Stimulated activated naive B cell treated with anti-CD40 and anti-IgM and Interleukin-4, amounts not matched to agents 10 μg/mL and 1 μg/mL and 100 μg/mL, for 72 hours (primary cell): ENCODE results near the gene CCSER1.
"Not testable (repeated sequence)": the region's sequence is repeated elsewhere in the genome, so short reads cannot be mapped to it uniquely, and the experiment has no call there.

ENCODE experiments used
- ATAC-seq, 2 donors: fragments of 150-1000 bp; cut with Tn5 transposase; replicated peaks; 2 replicates each; pipeline ENCODE4 v1.10.0; 2021; ENCODE audit warnings: moderate library complexity in 1 of 2
- DNase-seq: peaks from one replicate; pipeline ENCODE4 v3.0.0; 2021
- H3K27ac Mint-ChIP-seq: one replicate; pipeline ENCODE4 v1.8.0; 2022; ENCODE audit warnings: mild to moderate bottlenecking, mixed read lengths
- H3K27me3 Mint-ChIP-seq, 2 donors: one replicate each; pipeline ENCODE4 v1.8.0; 2022; ENCODE audit warnings: mixed read lengths in 2 of 2
- H3K36me3 Mint-ChIP-seq, 2 donors: one replicate each; pipeline ENCODE4 v1.8.0; 2022; ENCODE audit warnings: mixed read lengths in 2 of 2, mild to moderate bottlenecking in 1 of 2
- H3K4me1 Mint-ChIP-seq, 2 donors: one replicate each; pipeline ENCODE4 v1.8.0; 2022; ENCODE audit warnings: mixed read lengths in 2 of 2, mild to moderate bottlenecking in 1 of 2
- H3K4me3 Mint-ChIP-seq, 2 donors: one replicate each; pipeline ENCODE4 v1.8.0; 2022; ENCODE audit warnings: mild to moderate bottlenecking in 2 of 2, mixed read lengths in 2 of 2, moderate library complexity in 1 of 2
- H3K9me3 Mint-ChIP-seq, 2 donors: one replicate each; pipeline ENCODE4 v1.8.0; 2022; ENCODE audit warnings: mixed read lengths in 2 of 2, mild to moderate bottlenecking in 1 of 2

CCSER1 gene

DNA sequence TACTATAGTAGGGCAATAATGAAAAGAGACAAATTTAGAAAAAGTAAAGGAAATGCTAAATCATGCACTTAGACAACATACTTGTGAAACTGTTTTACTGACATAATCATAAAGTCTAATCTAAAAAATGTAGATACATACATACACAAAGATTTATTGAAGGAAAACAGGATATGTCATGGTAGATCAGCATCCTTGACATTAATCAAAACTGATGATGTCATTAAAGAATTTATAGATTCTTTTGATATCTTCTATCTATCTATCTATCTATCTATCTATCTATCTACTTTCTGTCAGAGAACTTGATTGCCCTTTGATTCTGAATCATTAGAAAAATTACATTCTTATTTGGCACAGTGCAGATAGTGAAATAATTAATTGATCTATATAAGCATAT lies 311.3 kb downstream of the CCSER1 start:
- H3K4me1 Mint-ChIP-seq = no peaks in the 10 kb centered on the region
- ATAC-seq = no peak
- no peaks in the 10 kb centered on the region for H3K36me3 Mint-ChIP-seq
- DNase-seq = no peak
- no peak overlapping the region for H3K27ac Mint-ChIP-seq
- H3K27me3 Mint-ChIP-seq = no peaks in the 10 kb centered on the region
- H3K4me3 Mint-ChIP-seq = no peak overlapping the region
- no peaks in the 10 kb centered on the region for H3K9me3 Mint-ChIP-seq

DNA sequence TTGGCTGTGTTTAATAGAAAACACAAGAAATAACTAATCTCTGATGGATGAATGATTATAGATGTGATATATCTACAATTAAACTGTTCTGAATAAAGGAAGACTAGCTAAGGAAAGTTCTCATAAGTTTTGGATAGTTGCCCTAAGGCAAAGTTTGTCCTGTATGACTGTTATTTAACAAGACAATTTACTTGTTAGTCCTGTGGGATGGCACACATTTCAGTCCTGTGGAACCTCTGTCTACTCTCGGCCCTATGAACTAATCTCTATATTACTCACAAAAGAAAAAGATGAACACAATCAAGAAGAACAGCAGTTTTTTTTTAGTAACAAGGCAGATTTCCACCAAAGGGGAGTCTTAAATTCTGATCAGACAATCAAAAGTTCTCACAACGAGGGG lies 314.6 kb downstream of the CCSER1 start:
- H3K4me3 Mint-ChIP-seq = no peak overlapping the region
- H3K4me1 Mint-ChIP-seq = no peaks in the 10 kb centered on the region
- H3K27ac Mint-ChIP-seq = no peak overlapping the region
- no peaks in the 10 kb centered on the region for H3K36me3 Mint-ChIP-seq
- H3K27me3 Mint-ChIP-seq = no peaks in the 10 kb centered on the region
- DNase-seq (no peak), ATAC-seq (no peak)
- no peaks in the 10 kb centered on the region for H3K9me3 Mint-ChIP-seq

DNA sequence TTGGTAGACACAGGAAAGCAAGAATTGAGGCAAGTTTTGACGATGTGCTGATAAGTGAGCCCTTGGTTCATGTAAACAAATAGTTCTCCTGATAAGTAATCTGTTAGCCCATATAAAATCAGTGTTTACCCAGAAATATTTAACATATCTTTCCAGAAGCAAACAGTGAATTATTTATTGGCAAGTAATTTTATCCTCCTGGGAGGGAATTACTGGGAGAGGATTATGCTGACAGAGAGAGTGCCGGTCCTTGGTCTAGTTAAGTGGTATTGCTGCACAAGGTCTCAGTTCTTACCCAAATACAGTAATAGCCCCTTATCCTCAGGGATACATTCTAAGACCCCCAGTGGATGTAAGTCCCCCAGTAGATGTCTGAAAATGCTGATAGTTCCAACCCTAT lies 315.4 kb downstream of the CCSER1 start:
- Mint-ChIP-seq H3K27me3 (no peaks in the 10 kb centered on the region), H3K9me3 (no peaks in the 10 kb centered on the region), H3K36me3 (no peaks in the 10 kb centered on the region), H3K4me1 (no peaks in the 10 kb centered on the region), H3K27ac (no peak overlapping the region), H3K4me3 (no peak overlapping the region)
- ATAC-seq (no peak), DNase-seq (no peak)

DNA sequence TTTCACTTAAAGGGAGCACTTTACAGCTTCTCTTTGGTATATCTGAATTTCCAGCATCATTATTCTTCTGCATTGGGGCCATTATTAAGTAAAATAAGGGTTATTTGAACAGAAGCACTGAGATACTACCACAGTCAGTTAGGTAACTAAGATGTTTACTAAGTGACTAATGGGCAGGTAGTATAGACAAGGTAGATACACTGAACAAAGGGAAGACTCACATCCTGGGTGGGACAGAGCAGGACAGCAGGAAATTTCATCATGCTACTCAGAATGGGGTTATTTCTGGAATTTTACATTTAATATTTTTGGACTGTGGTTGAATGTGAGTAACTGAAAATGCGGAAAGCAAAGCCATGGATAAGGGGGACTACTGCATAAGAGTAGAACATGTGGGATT lies 316.0 kb downstream of the CCSER1 start:
- no peaks in the 10 kb centered on the region for H3K36me3 Mint-ChIP-seq
- no peak for DNase-seq
- no peak overlapping the region for H3K27ac Mint-ChIP-seq
- H3K4me1 Mint-ChIP-seq = no peaks in the 10 kb centered on the region
- ATAC-seq = no peak
- H3K9me3 Mint-ChIP-seq = no peaks in the 10 kb centered on the region
- H3K4me3 Mint-ChIP-seq = no peak overlapping the region
- no peaks in the 10 kb centered on the region for H3K27me3 Mint-ChIP-seq

DNA sequence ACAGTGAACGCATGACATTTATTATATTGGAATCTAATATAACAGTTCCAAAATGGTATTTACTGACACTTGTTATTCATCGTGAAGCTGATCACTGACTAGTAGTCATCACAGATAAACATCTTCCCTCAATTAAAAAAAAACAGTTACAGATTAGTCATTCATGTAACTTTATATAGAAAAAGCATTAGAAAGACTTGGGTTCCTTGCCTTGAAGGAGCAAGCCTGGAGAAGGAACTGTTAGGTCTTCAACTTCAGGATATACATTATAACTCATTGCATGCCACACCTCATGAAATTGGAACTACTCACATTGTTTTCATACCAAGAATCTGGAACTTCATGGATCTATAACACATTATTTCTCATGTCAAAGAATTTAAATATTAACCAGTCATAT lies 317.7 kb downstream of the CCSER1 start:
- Mint-ChIP-seq H3K36me3 (peaks cover 9 to 11% of the 10 kb centered on the region in 2 donors), H3K27ac (no peak overlapping the region), H3K27me3 (no peaks in the 10 kb centered on the region), H3K4me1 (no peaks in the 10 kb centered on the region), H3K9me3 (peaks cover 0 to 11% of the 10 kb centered on the region in 2 donors), H3K4me3 (no peak overlapping the region)
- no peak for ATAC-seq
- DNase-seq = no peak

DNA sequence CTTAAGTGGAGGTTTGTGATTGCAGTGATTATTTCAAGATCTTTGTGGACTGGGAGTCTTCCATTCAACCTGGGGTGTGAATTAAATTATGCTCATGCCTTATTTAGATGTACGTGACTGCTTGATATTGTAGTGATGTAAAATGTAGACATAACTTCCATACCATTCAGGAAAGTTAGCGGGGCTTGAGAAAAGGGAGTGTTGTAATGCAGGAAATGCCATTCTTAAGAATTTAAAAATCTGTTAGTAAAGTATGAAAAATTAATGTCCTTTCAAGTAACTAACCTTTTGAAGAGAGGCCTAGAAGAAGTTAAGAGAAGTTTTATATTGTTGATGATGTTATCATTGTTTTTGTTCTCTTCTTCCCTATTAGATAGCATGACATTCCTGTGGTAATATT lies 318.2 kb downstream of the CCSER1 start:
- no peak overlapping the region for H3K27ac Mint-ChIP-seq
- no peak overlapping the region for H3K4me3 Mint-ChIP-seq
- H3K9me3 Mint-ChIP-seq = peaks cover 0 to 11% of the 10 kb centered on the region in 2 donors
- H3K36me3 Mint-ChIP-seq = peaks cover 9 to 11% of the 10 kb centered on the region in 2 donors
- no peaks in the 10 kb centered on the region for H3K27me3 Mint-ChIP-seq
- no peak for DNase-seq
- no peaks in the 10 kb centered on the region for H3K4me1 Mint-ChIP-seq
- ATAC-seq = no peak

DNA sequence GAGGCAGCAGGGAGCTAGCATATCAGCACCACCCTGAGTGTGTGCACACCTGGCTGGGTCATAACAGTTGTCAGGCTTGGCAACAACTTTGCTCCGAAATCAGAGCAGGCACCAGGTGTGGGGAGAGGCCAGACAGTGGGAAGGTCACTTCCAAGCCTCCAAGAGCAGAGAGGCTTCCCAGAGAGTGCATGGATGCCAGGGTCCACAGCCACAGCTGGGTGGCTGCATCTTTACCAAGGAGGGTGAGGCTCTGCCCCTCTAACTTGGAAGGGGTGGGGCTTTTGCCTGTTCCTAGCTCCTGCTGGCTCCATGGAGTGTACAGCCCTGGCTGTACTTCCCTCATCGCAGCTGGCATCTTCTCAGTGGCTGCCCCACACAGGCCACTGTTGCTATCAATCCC lies 322.4 kb downstream of the CCSER1 start:
- DNase-seq = no peak
- H3K27me3 Mint-ChIP-seq = no peaks in the 10 kb centered on the region
- no peak for ATAC-seq
- no peaks in the 10 kb centered on the region for H3K4me1 Mint-ChIP-seq
- H3K4me3 Mint-ChIP-seq = no peak overlapping the region
- no peak overlapping the region for H3K27ac Mint-ChIP-seq
- peaks cover 9 to 17% of the 10 kb centered on the region in 2 donors for H3K36me3 Mint-ChIP-seq
- H3K9me3 Mint-ChIP-seq = peaks cover 0 to 13% of the 10 kb centered on the region in 2 donors

DNA sequence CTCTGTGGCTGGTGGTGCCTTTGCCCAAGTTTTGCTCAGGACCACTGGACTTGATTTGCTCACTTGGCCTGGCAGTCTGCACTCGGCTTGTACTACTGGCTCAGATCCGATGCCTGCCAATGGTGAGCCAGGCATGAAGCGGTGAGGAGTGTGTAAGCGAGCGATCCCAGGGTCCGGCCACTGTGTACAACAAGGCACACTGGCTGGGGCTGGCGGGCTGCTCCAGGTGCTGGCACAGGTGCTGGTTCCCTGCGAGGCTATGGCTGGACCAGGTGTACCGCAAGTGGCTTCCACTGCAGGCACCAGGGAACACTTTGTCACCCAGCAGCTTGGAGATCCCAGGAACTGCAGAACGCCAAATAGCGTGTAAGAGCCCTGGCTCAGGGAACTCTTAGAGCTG lies 329.7 kb downstream of the CCSER1 start:
- no peaks in the 10 kb centered on the region for H3K27me3 Mint-ChIP-seq
- H3K27ac Mint-ChIP-seq = no peak overlapping the region
- H3K9me3 Mint-ChIP-seq = peaks cover 6 to 23% of the 10 kb centered on the region in 2 donors
- no peak for ATAC-seq
- no peak for DNase-seq
- peaks cover 13 to 32% of the 10 kb centered on the region in 2 donors for H3K36me3 Mint-ChIP-seq
- H3K4me3 Mint-ChIP-seq = no peak overlapping the region
- no peaks in the 10 kb centered on the region for H3K4me1 Mint-ChIP-seq

DNA sequence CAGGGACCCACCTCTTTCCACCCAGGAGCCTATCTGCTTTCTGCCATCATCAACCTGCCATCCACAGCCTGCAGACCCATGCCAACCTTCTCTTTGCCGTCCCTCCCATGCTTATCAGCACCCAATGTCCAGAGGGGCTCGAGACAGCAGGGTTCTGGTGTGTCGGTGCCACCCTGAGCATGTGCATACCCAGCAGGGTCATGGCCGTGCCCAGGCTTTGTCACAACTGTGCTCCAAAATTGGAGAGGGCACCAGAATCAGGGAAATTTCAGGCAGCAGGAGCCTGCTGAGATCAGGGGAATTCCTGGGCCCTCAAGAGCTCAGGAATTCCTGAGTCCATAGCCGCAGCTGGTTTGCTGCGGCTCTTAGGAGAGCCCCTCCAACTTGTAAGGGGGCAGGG lies 330.6 kb downstream of the CCSER1 start:
- Mint-ChIP-seq H3K4me1 (no peaks in the 10 kb centered on the region), H3K27ac (no peak overlapping the region), H3K27me3 (no peaks in the 10 kb centered on the region), H3K9me3 (peaks cover 6 to 23% of the 10 kb centered on the region in 2 donors), H3K36me3 (peaks cover 13 to 32% of the 10 kb centered on the region in 2 donors), H3K4me3 (no peak overlapping the region)
- DNase-seq (no peak), ATAC-seq (no peak)

DNA sequence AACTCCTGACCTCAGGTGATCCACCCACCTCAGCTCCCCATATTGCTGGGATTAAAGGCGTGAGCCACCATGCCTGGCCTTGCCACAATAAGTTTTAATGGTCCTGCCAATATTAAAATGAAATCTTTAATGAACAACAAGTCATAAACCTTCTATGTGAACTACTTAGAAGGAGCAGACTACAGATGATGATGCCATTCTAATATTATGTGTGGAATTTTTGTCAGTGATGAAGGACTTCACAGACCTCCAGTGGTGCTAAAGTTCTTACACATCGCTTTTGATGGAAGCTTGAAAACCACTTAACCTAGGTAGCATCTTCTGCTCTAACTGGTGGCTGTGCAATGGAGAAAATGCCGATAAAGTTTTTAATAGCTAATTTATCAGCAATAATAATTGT lies 331.4 kb downstream of the CCSER1 start:
- ATAC-seq (no peak), DNase-seq (no peak)
- Mint-ChIP-seq H3K9me3 (peaks cover 6 to 23% of the 10 kb centered on the region in 2 donors), H3K4me3 (no peak overlapping the region), H3K4me1 (no peaks in the 10 kb centered on the region), H3K27ac (no peak overlapping the region), H3K36me3 (peaks cover 13 to 32% of the 10 kb centered on the region in 2 donors), H3K27me3 (no peaks in the 10 kb centered on the region)

DNA sequence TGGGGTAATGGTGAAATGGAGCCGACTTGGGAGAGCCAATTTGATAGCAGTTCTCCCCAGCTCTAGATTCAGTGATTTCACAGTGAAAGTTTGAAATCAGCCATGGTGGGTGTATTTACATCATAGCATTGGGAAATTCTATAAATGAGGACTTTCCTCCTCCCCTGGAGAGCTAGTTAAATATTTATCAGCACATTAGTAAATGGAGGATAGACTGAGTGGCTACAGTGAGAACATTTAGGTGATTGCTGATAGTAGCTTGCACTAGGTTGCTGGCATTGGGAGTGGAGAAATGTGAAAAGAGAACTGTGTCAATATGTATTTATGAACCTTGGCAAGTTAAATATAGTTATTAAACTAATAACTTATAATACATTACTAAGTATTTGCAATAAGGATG lies 347.3 kb downstream of the CCSER1 start:
- DNase-seq (no peak), ATAC-seq (no peak)
- Mint-ChIP-seq H3K4me3 (no peak overlapping the region), H3K36me3 (no peaks in the 10 kb centered on the region), H3K4me1 (no peaks in the 10 kb centered on the region), H3K27me3 (no peaks in the 10 kb centered on the region), H3K27ac (no peak overlapping the region), H3K9me3 (peaks cover 0 to 3% of the 10 kb centered on the region in 2 donors)

DNA sequence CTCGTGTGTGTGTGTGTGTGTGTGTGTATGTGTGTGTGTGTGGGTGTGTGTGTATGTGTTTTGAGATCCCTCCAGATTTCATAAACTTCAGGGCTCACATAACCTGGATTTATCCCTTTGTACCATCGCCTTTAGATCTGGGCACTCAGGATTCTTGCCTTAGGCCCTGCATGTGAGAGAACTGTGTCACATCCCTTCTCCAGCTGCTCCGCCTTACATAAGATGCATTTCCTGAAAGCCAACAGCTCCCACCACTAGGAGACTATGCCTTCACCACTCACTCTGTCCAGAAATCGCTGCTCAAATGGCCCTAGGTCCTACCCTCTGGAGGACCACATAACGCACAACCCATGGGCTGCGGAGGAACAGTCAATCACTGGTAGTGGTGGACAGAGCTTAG lies 348.8 kb downstream of the CCSER1 start:
- Mint-ChIP-seq H3K9me3 (peaks cover 0 to 7% of the 10 kb centered on the region in 2 donors), H3K4me3 (no peak overlapping the region), H3K27me3 (no peaks in the 10 kb centered on the region), H3K4me1 (no peaks in the 10 kb centered on the region), H3K27ac (no peak overlapping the region), H3K36me3 (no peaks in the 10 kb centered on the region)
- DNase-seq (no peak), ATAC-seq (no peak)

DNA sequence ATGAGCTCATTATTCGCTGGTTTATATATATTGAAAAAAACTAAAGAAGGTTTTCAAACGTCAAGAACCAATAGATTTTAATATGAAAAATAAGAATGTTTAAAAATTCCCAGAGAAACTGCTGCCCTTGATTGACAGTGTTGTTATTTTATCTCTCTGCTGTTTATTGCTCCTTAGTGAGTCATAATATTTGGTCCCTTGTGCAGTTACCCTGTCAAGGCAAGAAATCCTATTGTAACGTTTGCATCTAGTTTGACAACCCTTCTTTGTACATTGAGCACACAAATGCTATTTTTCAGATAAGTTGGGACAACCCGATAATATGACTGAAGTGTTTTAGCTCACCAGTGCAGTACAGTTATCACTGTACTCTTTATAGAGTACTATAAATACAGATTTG lies 349.4 kb downstream of the CCSER1 start:
- ATAC-seq = no peak
- H3K4me1 Mint-ChIP-seq = no peaks in the 10 kb centered on the region
- H3K36me3 Mint-ChIP-seq = no peaks in the 10 kb centered on the region
- no peaks in the 10 kb centered on the region for H3K27me3 Mint-ChIP-seq
- no peak overlapping the region for H3K27ac Mint-ChIP-seq
- no peak for DNase-seq
- peaks cover 0 to 10% of the 10 kb centered on the region in 2 donors for H3K9me3 Mint-ChIP-seq
- H3K4me3 Mint-ChIP-seq = no peak overlapping the region

DNA sequence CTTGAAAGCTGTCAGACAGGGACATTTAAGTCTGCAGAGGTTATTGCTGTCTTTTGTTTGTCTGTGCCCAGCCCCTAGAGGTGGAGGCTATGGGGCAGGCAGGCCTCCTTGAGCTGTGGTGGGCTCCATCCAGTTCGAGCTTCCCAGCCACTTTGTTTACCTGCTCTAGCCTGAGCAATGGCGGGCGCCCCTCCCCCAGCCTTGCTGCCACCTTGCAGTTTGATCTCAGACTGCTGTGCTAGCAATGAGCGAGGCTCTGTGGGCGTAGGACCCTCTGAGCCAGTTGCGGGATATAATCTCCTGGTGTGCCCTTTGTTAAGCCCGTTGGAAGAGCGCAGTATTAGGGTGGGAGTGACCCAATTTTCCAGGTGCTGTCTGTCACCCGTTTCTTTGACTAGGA lies 357.7 kb downstream of the CCSER1 start:
- H3K27ac Mint-ChIP-seq, DNase-seq, H3K4me1 Mint-ChIP-seq, H3K27me3 Mint-ChIP-seq, H3K4me3 Mint-ChIP-seq, ATAC-seq: not testable (repeated sequence)
- H3K9me3 Mint-ChIP-seq = peaks cover 7 to 20% of the 10 kb centered on the region in 2 donors
- H3K36me3 Mint-ChIP-seq = peaks cover 18 to 19% of the 10 kb centered on the region in 2 donors

DNA sequence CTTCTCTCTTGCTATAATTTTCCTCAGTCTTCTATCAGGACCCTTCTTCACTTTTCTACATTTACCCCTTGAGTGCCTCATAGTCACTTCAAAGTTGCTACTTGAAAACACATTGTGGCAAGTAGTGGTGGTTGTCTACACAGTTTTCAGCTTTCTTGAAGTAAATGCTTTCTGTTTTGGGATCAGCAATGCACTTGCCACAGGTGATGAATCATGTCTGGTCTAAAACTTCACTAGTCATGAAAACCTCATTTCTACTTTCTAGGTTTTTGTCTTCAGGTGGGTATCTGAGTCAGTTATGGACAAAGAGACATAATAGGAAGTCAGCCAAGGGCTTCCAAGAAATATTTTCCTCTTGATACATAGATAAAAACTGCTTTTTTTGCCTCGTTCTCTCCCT lies 359.2 kb downstream of the CCSER1 start:
- Mint-ChIP-seq H3K27me3 (no peaks in the 10 kb centered on the region), H3K9me3 (peaks cover 7 to 15% of the 10 kb centered on the region in 2 donors), H3K27ac (no peak overlapping the region), H3K36me3 (peaks cover 18 to 23% of the 10 kb centered on the region in 2 donors), H3K4me3 (no peak overlapping the region), H3K4me1 (peaks cover 0 to 1% of the 10 kb centered on the region in 2 donors)
- DNase-seq (no peak), ATAC-seq (no peak)

DNA sequence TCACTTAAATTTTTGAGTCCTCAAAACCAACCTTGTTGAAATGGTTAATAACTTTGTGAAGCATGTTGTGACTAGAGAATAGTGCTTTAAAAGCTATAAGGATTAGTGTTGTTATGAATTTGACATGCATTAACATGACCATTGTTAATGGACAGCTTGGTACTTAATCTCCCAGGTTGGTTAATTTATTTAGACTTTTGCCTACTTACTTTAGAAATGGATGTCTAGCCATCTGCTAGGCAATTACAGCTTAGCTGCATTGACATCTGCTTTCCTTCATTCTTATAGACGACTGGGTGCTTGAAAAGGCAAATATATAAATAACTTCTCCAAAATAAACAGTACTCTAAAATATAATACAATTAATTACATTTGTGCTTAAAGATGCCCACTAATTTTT lies 368.0 kb downstream of the CCSER1 start:
- H3K27ac Mint-ChIP-seq = no peak overlapping the region
- H3K4me1 Mint-ChIP-seq = no peaks in the 10 kb centered on the region
- no peaks in the 10 kb centered on the region for H3K27me3 Mint-ChIP-seq
- peaks cover 0 to 4% of the 10 kb centered on the region in 2 donors for H3K9me3 Mint-ChIP-seq
- no peak overlapping the region for H3K4me3 Mint-ChIP-seq
- peaks cover 3 to 11% of the 10 kb centered on the region in 2 donors for H3K36me3 Mint-ChIP-seq
- DNase-seq = no peak
- no peak for ATAC-seq
